Parathyroid adenoma (tissue), 2 donors: ENCODE data around the gene ADAM20.
"Not testable (repeated sequence)": the region's sequence is repeated elsewhere in the genome, so short reads cannot be mapped to it uniquely, and the experiment has no call there.

Source experiments
- H2AFZ ChIP-seq: fragments of 300-600 bp; sonication (generic); one replicate; pipeline ENCODE4 v1.7.0; 2017; ENCODE audit warnings: antibody characterized with exemption, mild to moderate bottlenecking
- H3K27ac ChIP-seq: fragments of 300-600 bp; sonication (generic); one replicate; pipeline ENCODE4 v1.7.0; 2017
- H3K27me3 ChIP-seq: fragments of 300-600 bp; sonication (generic); one replicate; pipeline ENCODE4 v1.7.0; 2017; ENCODE audit warnings: low read length; ENCODE audit not compliant: control insufficient read depth, insufficient read depth
- H3K36me3 ChIP-seq: fragments of 300-600 bp; sonication (generic); one replicate; pipeline ENCODE4 v1.7.0; 2017; ENCODE audit warnings: low read length; ENCODE audit not compliant: control insufficient read depth, insufficient read depth
- H3K4me1 ChIP-seq: fragments of 300-600 bp; sonication (generic); one replicate; pipeline ENCODE4 v1.7.0; 2017; ENCODE audit warnings: control low read depth
- H3K4me2 ChIP-seq: fragments of 300-600 bp; sonication (generic); one replicate; pipeline ENCODE4 v1.7.0; 2017; ENCODE audit warnings: low read length
- H3K4me3 ChIP-seq: fragments of 300-600 bp; sonication (generic); one replicate; pipeline ENCODE4 v1.7.0; 2017; ENCODE audit warnings: low read depth, low read length
- H3K79me2 ChIP-seq: fragments of 300-600 bp; sonication (generic); one replicate; pipeline ENCODE4 v1.7.0; 2017; ENCODE audit warnings: control low read depth
- H3K9ac ChIP-seq: fragments of 300-600 bp; sonication (generic); one replicate; pipeline ENCODE4 v1.7.0; 2017; ENCODE audit warnings: mild to moderate bottlenecking
- H3K9me3 ChIP-seq: fragments of 300-600 bp; sonication (generic); one replicate; pipeline ENCODE4 v1.7.0; 2017; ENCODE audit warnings: low read length; ENCODE audit not compliant: control insufficient read depth
- CTCF ChIP-seq: fragments of 300-600 bp; sonication (generic); IDR thresholded peaks from one replicate; pipeline ENCODE4 v1.7.0; 2017; ENCODE audit warnings: antibody characterized with exemption, mild to moderate bottlenecking
- donor health status: primary hyperparathyroidism.

The ADAM20 gene

GRCh38 chr14:70514168-70515069 lies 20.4 kb downstream of the ADAM20 start:
- no peak for TF ChIP-seq CTCF
- H3K27ac ChIP-seq: no peak overlapping the region
- no peaks in the 10 kb centered on the region for H3K27me3 ChIP-seq
- no peak overlapping the region for H3K4me3 ChIP-seq
- H2AFZ ChIP-seq: no peak overlapping the region
- no peaks in the 10 kb centered on the region for H3K9me3 ChIP-seq
- H3K4me2 ChIP-seq: no peak overlapping the region
- H3K4me1 ChIP-seq: no peaks in the 10 kb centered on the region
- no peaks in the 10 kb centered on the region for H3K36me3 ChIP-seq
- H3K9ac ChIP-seq: no peak overlapping the region
- no peaks in the 10 kb centered on the region for H3K79me2 ChIP-seq

- Histone ChIP-seq H3K4me1 (no peaks in the 10 kb centered on the region), H3K9me3 (no peaks in the 10 kb centered on the region), H3K4me2 (no peak overlapping the region), H3K36me3 (no peaks in the 10 kb centered on the region), H3K79me2 (no peaks in the 10 kb centered on the region), H3K27me3 (no peaks in the 10 kb centered on the region), H3K27ac (no peak overlapping the region), H3K9ac (no peak overlapping the region), H2AFZ (no peak overlapping the region), H3K4me3 (no peak overlapping the region)
- no peak for TF ChIP-seq CTCF
Measured at GRCh38 chr14:70498191-70498590, 36.6 kb downstream of the ADAM20 start.

- Histone ChIP-seq H2AFZ (no peak overlapping the region), H3K4me3 (no peak overlapping the region), H3K4me2 (no peak overlapping the region), H3K27me3 (no peaks in the 10 kb centered on the region), H3K9me3 (no peaks in the 10 kb centered on the region), H3K79me2 (no peaks in the 10 kb centered on the region), H3K4me1 (no peaks in the 10 kb centered on the region), H3K36me3 (no peaks in the 10 kb centered on the region), H3K27ac (no peak overlapping the region), H3K9ac (no peak overlapping the region)
- no peak for TF ChIP-seq CTCF
Measured at GRCh38 chr14:70489579-70490200, 45.1 kb downstream of the ADAM20 start.

- not testable (repeated sequence) for H3K9me3 ChIP-seq, H3K4me1 ChIP-seq, H3K9ac ChIP-seq, H2AFZ ChIP-seq, H3K4me2 ChIP-seq, H3K36me3 ChIP-seq, H3K27me3 ChIP-seq, H3K27ac ChIP-seq, H3K4me3 ChIP-seq, H3K79me2 ChIP-seq
Measured at GRCh38 chr14:70477356-70478105, 57.3 kb downstream of the ADAM20 start.

GRCh38 chr14:70475459-70475858 lies 59.3 kb downstream of the ADAM20 start:
- H3K79me2 ChIP-seq, H3K4me1 ChIP-seq, H3K27ac ChIP-seq, H3K9ac ChIP-seq, H3K9me3 ChIP-seq, H3K36me3 ChIP-seq, H2AFZ ChIP-seq, H3K4me2 ChIP-seq, H3K27me3 ChIP-seq, H3K4me3 ChIP-seq: not testable (repeated sequence)
